ENCODE results near the gene FREM2. TPM values are rescaled to one million over a fixed set of nuclear protein-coding genes. Genes with fewer than 3 reads are reported as not detected.

The FREM2 gene
- total RNA-seq, 1 donor from 2014 or later, result 4.6 TPM

DNA sequence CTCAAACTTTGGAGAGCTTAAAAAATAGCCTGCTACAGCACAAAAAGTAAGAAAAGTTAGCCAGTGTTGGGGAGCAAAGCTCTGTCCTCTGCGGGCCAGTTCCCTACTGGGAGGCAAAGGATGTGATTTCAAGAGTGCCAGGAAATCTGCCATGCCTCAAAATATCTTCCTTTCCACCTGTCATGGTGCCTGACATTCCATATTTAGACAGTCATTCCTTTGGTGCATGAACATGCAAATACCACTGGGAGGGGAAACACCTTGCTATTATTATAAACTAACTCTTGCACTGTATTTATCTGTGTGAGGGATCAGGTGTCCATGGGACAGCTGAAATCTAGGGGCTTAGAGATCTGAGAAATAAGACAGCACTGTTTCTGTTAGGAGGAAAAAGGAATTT lies 10.3 kb downstream of the FREM2 start:
- TF ChIP-seq, protein P1, sequence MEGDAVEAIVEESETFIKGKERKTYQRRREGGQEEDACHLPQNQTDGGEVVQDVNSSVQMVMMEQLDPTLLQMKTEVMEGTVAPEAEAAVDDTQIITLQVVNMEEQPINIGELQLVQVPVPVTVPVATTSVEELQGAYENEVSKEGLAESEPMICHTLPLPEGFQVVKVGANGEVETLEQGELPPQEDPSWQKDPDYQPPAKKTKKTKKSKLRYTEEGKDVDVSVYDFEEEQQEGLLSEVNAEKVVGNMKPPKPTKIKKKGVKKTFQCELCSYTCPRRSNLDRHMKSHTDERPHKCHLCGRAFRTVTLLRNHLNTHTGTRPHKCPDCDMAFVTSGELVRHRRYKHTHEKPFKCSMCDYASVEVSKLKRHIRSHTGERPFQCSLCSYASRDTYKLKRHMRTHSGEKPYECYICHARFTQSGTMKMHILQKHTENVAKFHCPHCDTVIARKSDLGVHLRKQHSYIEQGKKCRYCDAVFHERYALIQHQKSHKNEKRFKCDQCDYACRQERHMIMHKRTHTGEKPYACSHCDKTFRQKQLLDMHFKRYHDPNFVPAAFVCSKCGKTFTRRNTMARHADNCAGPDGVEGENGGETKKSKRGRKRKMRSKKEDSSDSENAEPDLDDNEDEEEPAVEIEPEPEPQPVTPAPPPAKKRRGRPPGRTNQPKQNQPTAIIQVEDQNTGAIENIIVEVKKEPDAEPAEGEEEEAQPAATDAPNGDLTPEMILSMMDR (IDR thresholded peaks at IDR 0.05; ENCODE audit: unreplicated experiment), result no peak
- Mint-ChIP-seq H3K4me3 (ENCODE audit: unreplicated experiment) (no peak overlapping the region), H3K27me3 (ENCODE audit: unreplicated experiment) (no peaks in the 10 kb centered on the region), H3K9me3 (ENCODE audit: unreplicated experiment) (no peaks in the 10 kb centered on the region), H3K36me3 (ENCODE audit: low read depth, unreplicated experiment) (no peaks in the 10 kb centered on the region), H3K4me1 (ENCODE audit: unreplicated experiment) (no peaks in the 10 kb centered on the region), H3K27ac (ENCODE audit: unreplicated experiment) (no peak overlapping the region)
- DNase-seq (ENCODE audit: low spot score), result no peak

DNA sequence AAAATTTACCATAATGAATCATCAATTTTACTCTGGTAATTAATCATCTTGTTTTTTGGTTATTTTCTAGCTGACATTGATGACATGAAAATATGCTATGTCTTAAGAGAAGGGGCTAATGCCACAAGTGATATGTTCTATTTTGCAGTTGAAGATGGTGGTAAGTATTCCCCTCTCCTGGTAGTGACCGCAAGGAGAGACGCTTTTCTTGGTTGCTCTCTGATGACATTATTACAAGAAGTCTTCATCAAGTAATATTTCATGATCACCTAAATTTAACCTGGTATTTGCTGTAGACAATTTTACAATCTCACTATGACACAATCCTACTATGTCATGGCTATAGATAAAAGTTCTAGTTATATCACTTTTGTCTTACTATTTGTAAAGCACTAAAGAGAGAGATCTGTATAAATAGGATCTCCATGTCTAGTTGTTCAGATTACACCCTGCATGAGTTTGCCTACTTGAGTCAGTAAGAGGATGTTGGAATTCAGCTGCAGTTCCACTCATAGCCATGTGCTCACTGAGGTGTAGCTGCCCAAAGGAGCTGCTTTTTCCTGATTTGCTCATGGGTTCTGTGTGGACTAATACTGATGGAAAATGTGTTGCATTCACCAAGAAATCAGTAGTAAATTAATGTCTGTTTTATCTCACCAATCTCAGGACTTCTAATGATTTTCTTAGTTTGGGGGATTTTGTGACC lies 10.9 kb downstream of the FREM2 start:
- no peaks in the 10 kb centered on the region for H3K4me1 Mint-ChIP-seq (ENCODE audit: unreplicated experiment)
- no peaks in the 10 kb centered on the region for H3K9me3 Mint-ChIP-seq (ENCODE audit: unreplicated experiment)
- DNase-seq (ENCODE audit: low spot score), result peak; percentile 19
- no peaks in the 10 kb centered on the region for H3K27me3 Mint-ChIP-seq (ENCODE audit: unreplicated experiment)
- no peaks in the 10 kb centered on the region for H3K36me3 Mint-ChIP-seq (ENCODE audit: low read depth, unreplicated experiment)
- no peak overlapping the region for H3K27ac Mint-ChIP-seq (ENCODE audit: unreplicated experiment)
- TF ChIP-seq, protein P1 (IDR thresholded peaks at IDR 0.05; ENCODE audit: unreplicated experiment), result no peak
- H3K4me3 Mint-ChIP-seq (ENCODE audit: unreplicated experiment), result no peak overlapping the region

DNA sequence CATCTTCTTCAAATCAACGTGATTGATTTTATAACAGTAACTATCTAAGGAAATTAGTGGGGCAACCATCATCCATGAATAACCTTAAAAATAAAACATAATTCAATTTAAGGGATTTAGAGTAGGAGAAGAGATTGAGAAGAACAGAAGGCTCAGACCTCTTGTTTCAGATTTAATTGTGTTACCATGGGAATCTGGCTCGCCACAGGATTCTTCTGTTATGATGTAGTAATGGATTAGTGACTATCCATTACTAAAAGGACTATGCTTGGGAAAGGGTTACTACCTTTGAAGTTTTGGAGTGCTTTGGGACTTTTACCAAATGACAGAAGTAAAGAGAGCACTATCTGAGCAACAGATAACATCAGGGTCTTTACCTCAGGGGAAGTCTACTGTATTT lies 13.2 kb downstream of the FREM2 start:
- H3K9me3 Mint-ChIP-seq (ENCODE audit: unreplicated experiment), result no peaks in the 10 kb centered on the region
- no peak overlapping the region for H3K27ac Mint-ChIP-seq (ENCODE audit: unreplicated experiment)
- no peaks in the 10 kb centered on the region for H3K27me3 Mint-ChIP-seq (ENCODE audit: unreplicated experiment)
- H3K4me1 Mint-ChIP-seq (ENCODE audit: unreplicated experiment), result no peaks in the 10 kb centered on the region
- TF ChIP-seq, protein P1 (IDR thresholded peaks at IDR 0.05; ENCODE audit: unreplicated experiment), result no peak
- no peak for DNase-seq (ENCODE audit: low spot score)
- no peaks in the 10 kb centered on the region for H3K36me3 Mint-ChIP-seq (ENCODE audit: low read depth, unreplicated experiment)
- no peak overlapping the region for H3K4me3 Mint-ChIP-seq (ENCODE audit: unreplicated experiment)

DNA sequence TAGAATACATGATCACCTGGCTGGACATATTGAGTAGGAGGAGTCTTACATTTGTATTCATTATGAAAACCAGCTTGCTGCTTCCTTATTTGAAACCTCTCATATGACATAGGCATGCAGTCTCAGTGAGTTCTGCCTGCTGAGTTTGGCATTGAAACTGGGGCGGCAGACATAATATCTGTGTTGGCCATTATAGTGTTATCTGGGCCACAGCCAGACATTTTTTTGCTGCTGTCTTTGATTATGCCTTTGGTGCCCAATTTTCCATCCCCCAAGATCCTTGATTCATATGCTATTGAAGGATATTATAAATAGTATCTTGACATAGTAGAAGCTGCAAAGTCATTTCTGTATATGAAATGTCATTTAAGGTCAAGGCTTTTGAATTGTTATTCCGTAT lies 15.8 kb downstream of the FREM2 start:
- TF ChIP-seq, protein P1 (IDR thresholded peaks at IDR 0.05; ENCODE audit: unreplicated experiment), result no peak

DNA sequence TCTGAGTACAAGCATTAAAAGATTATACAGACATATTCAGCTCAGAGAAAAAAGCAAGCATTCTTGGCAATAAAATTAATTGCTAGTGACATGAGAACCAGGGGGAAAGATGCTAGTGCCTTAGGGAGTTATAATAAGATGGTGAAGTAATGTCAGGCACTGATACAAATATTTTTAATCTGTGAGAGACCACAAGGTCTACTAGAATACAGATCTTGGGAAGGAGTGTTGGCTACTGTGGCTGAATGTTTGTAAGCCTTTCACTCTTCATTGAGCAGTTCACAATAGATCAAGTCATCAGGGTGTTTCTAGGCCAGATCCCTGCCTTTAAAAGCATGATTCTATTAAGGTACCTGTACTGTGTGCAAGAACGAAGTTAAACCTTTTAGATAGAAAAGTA lies 16.4 kb downstream of the FREM2 start:
- Mint-ChIP-seq H3K9me3 (ENCODE audit: unreplicated experiment) (no peaks in the 10 kb centered on the region), H3K36me3 (ENCODE audit: low read depth, unreplicated experiment) (no peaks in the 10 kb centered on the region), H3K4me1 (ENCODE audit: unreplicated experiment) (no peaks in the 10 kb centered on the region), H3K4me3 (ENCODE audit: unreplicated experiment) (no peak overlapping the region), H3K27me3 (ENCODE audit: unreplicated experiment) (no peaks in the 10 kb centered on the region), H3K27ac (ENCODE audit: unreplicated experiment) (no peak overlapping the region)
- TF ChIP-seq, protein P1 (IDR thresholded peaks at IDR 0.05; ENCODE audit: unreplicated experiment), result no peak
- no peak for DNase-seq (ENCODE audit: low spot score)

More for the DNA sequence above, 15.8 kb downstream of the FREM2 start:
- Mint-ChIP-seq H3K4me1 (ENCODE audit: unreplicated experiment) (no peaks in the 10 kb centered on the region), H3K36me3 (ENCODE audit: low read depth, unreplicated experiment) (no peaks in the 10 kb centered on the region), H3K27ac (ENCODE audit: unreplicated experiment) (no peak overlapping the region), H3K27me3 (ENCODE audit: unreplicated experiment) (no peaks in the 10 kb centered on the region), H3K9me3 (ENCODE audit: unreplicated experiment) (no peaks in the 10 kb centered on the region), H3K4me3 (ENCODE audit: unreplicated experiment) (no peak overlapping the region)
- DNase-seq (ENCODE audit: low spot score), result no peak

Data from endothelial cell (in vitro differentiated cells).